Brain microvascular endothelial cell (primary cell): Measurements from ENCODE around the gene PPARA.

Experiments used
- DNase-seq: peaks from one replicate; pipeline ENCODE4 v3.0.0-alpha.2; 2020
- H3K27ac ChIP-seq: fragments of 250-450 bp; sonication (Bioruptor Pico); 2 replicates; pipeline ENCODE4 v1.5.1; 2020; ENCODE audit warnings: mild to moderate bottlenecking, moderate library complexity
- H3K27me3 ChIP-seq: fragments of 250-450 bp; sonication (Bioruptor Pico); replicated peaks from 2 replicates; pipeline ENCODE4 v1.5.1; 2020; ENCODE audit warnings: mild to moderate bottlenecking
- H3K36me3 ChIP-seq: fragments of 250-450 bp; sonication (Bioruptor Pico); replicated peaks from 2 replicates; pipeline ENCODE4 v1.5.1; 2020; ENCODE audit warnings: mild to moderate bottlenecking
- H3K4me3 ChIP-seq: 2 replicates; pipeline ENCODE4 v1.5.1; 2011; ENCODE audit warnings: low read depth, mild to moderate bottlenecking, control low read depth, low read length, moderate library complexity
- in situ Hi-C: cut with HindIII; loops from 2 replicates; pipeline ENCODE4 v1.10.0; 2017; ENCODE audit warnings: low sequenced_read_pairs, low pct_ligation_motif_present
- TF ChIP-seq, protein P1 (sequence below): IDR thresholded peaks from 2 replicates; pipeline ENCODE4 v1.5.1; 2011; ENCODE audit warnings: low read depth, mild to moderate bottlenecking, moderate library complexity, low read length, control low read depth, inconsistent platforms; ENCODE audit errors: missing control alignments

The PPARA gene

DNA sequence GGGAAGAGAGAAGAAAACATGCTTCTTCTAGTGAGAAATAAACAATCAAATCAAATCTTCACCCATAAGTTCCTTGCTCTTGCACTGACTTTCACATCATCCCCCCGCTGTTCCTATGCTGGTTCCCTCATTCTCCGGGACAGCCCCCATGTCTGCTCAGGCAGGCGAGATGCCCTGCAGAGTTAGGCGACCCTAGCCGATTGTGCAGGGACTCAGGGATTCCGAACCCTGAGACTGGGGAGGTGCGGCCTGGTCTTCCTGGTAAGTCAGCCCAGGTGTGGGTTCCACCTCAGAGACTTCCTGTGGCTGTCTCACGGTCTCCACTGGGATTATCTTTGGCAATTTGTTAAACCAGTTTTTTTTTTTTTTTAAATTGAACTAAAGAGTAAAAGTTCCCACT is 124.1 kb downstream of the PPARA start:
- no peak for DNase-seq
- peaks cover 43% of the 10 kb centered on the region for H3K36me3 ChIP-seq
- H3K27ac ChIP-seq, result no peak overlapping the region
- in situ Hi-C loops, result no loop called here
- TF ChIP-seq, protein P1, sequence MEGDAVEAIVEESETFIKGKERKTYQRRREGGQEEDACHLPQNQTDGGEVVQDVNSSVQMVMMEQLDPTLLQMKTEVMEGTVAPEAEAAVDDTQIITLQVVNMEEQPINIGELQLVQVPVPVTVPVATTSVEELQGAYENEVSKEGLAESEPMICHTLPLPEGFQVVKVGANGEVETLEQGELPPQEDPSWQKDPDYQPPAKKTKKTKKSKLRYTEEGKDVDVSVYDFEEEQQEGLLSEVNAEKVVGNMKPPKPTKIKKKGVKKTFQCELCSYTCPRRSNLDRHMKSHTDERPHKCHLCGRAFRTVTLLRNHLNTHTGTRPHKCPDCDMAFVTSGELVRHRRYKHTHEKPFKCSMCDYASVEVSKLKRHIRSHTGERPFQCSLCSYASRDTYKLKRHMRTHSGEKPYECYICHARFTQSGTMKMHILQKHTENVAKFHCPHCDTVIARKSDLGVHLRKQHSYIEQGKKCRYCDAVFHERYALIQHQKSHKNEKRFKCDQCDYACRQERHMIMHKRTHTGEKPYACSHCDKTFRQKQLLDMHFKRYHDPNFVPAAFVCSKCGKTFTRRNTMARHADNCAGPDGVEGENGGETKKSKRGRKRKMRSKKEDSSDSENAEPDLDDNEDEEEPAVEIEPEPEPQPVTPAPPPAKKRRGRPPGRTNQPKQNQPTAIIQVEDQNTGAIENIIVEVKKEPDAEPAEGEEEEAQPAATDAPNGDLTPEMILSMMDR, result no peak
- no peaks in the 10 kb centered on the region for H3K27me3 ChIP-seq
- H3K4me3 ChIP-seq, result no peak overlapping the region

DNA sequence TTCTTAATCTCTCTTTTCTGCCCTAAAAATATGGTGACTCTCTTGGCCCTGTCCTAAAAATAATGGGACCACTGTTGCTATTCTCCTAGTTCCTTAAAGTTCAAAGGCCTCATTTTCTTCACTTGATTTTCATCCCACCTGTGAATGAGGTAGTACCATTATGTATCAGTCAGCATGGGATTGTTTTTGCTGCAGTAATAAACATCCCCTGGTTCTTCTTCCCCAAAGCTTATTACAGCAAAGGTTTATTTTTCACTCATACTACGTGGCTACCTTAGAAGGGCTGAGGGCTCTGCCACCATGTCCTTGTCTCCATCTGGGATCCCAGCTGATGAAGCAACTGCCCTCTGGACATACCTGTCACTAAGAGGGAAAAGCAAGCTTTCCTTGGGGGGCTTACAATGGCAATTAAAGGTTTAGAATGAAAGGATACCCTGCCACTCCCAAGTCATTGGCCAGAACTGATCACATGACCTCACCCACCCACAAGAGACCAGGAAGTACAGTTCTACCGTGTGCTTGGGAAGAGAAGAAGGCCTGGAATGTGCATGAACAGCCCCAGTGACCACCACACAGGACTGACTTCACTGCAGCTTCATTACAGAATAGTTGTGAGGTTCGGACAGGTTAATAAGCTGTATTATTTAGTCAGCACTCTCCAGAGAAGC is 125.3 kb downstream of the PPARA start:
- H3K27ac ChIP-seq, result no peak overlapping the region
- in situ Hi-C loops, result no loop called here

DNA sequence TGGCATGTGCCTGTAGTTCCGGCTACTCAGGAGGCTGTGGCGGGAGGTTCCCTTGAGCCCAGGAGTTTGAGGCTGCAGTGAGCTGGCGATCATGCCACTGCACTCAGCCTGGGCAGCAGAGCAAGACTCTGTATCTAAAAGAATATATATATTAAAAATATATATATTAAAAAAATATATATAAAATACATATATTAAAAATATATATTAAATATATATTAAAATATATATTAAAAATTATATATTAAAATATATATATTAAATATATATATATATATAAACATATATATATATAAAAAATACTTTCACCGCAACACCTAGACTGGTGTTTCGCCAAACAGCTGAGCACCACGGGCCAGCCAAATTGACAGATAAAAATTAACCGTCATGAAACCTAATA is 126.2 kb downstream of the PPARA start:
- H3K36me3 ChIP-seq, result peaks cover 56% of the 10 kb centered on the region
- H3K4me3 ChIP-seq, result no peak overlapping the region
- DNase-seq, result no peak
- H3K27ac ChIP-seq, result no peak overlapping the region
- TF ChIP-seq, protein P1, result no peak
- H3K27me3 ChIP-seq, result no peaks in the 10 kb centered on the region
- in situ Hi-C loops, result no loop called here

More for the DNA sequence above, 125.3 kb downstream of the PPARA start:
- DNase-seq, result no peak
- Histone ChIP-seq H3K36me3 (peaks cover 54% of the 10 kb centered on the region), H3K4me3 (no peak overlapping the region), H3K27me3 (no peaks in the 10 kb centered on the region)
- TF ChIP-seq, protein P1, result no peak

DNA sequence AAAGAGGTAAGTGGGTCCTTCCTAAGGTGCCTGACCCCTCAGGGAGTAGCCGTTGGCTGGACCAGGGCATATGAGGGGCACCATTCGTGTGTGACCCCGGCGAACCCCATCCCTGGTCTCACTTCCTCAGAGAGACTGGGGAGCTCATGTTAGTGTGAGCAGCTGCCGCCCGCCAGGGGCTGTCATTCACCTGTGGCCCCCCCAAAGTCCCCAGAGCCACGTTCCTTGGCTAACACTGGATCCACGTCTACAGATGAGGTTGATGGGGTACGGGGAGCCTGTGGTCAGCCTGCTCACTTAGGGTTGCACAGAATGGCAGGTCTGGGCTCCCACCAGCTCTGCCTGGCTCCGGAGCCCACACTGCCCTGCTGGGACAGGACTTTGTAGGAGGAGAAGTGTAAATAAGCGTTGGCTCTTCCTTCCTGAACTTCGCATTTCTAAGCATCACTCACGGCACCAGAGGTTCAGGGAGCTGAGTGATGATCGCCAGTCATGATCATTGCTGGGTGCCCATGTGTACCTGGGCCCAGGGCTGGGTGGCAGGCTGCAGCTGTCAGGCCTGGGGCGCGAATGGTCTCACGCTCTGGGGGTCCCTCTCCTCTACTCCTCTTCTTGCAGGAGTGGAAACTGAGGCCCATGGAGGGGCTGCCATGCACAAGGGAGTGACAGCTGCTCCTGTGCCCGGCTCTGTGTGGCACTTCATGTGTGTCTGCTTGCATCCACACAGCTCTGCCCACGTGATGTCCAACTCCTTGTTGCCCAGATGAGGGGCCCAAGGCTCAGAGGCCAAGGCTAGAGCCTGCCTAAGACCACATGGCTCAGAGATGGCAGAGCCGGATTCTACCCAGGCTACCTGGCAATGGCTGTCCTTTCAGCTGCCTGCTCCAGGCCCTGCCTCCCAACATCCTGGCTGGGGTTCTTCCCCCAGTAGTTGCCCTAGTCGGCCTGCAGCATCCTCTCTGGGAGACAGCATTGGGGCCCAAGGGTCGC is 128.6 kb downstream of the PPARA start:
- DNase-seq, result no peak
- in situ Hi-C loops, result no loop called here
- TF ChIP-seq, protein P1, result no peak
- H3K27ac ChIP-seq, result no peak overlapping the region
- peaks cover 60% of the 10 kb centered on the region for H3K36me3 ChIP-seq
- no peak overlapping the region for H3K4me3 ChIP-seq
- no peaks in the 10 kb centered on the region for H3K27me3 ChIP-seq

DNA sequence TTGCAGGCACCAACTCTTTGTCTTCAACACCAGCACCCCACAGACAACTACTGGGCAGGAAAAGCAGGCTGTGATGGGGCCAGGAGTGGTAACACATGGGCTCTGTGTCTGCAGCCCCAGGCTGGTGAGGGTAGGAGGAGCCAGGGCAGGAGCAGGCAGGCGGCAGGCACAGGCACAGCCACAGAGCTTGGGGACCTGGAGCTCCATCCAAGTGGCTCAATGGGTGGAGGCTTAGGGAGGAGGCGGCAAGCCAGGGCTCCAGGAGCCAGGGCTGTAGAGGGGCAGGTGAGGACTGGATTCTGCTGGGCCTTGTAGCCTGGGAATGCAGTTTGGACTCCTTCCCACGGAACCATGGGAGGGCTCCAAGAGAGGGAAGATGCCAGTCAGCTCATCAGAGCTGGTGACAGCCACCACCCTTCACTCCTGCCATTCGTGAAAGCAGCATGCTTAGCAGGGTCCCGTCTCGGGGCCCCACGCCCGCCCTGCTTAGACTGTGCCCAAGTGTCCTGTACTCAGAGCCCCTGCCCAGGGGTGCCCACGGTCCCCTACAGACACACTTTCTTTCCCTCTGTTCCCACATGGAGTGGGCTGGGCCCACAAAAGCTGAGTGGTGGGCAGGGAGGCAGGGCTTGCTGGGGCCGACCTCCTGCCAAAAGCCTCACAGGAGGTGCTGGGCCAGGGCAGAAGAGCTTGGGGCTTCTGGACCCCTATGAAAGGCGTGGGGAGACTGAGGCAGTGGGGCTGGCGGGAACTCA is 129.9 kb downstream of the PPARA start:
- TF ChIP-seq, protein P1, result no peak
- no peak for DNase-seq
- Histone ChIP-seq H3K4me3 (no peak overlapping the region), H3K27ac (no peak overlapping the region), H3K27me3 (no peaks in the 10 kb centered on the region), H3K36me3 (peaks cover 69% of the 10 kb centered on the region)
- in situ Hi-C loops, result no loop called here
